GM21528 (cell line): Measurements from ENCODE around the gene ITGA3.

Source experiments
- ATAC-seq: cut with Tn5 transposase; IDR thresholded peaks from one replicate; pipeline ENCODE4 v1.9.1; 2021; ENCODE audit warnings: mild to moderate bottlenecking, moderate library complexity; ENCODE audit not compliant: unreplicated experiment, low FRiP score

Gene ITGA3

DNA sequence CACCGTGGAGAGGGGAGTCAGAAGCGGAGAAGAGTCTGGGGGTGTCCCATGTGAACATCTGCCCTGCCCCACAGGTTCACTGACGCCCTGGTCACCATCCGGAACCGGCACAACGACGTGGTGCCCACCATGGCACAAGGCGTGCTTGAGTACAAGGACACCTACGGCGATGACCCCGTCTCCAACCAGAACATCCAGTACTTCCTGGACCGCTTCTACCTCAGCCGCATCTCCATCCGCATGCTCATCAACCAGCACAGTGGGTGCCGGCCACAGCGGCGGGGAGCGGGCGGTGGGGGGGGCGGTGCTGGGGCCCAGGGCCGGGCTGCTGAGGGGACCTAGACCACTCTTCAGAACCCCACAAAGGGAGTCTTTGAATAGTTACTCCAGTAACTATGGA lies 49.9 kb downstream of the ITGA3 start:
- ATAC-seq = no peak

DNA sequence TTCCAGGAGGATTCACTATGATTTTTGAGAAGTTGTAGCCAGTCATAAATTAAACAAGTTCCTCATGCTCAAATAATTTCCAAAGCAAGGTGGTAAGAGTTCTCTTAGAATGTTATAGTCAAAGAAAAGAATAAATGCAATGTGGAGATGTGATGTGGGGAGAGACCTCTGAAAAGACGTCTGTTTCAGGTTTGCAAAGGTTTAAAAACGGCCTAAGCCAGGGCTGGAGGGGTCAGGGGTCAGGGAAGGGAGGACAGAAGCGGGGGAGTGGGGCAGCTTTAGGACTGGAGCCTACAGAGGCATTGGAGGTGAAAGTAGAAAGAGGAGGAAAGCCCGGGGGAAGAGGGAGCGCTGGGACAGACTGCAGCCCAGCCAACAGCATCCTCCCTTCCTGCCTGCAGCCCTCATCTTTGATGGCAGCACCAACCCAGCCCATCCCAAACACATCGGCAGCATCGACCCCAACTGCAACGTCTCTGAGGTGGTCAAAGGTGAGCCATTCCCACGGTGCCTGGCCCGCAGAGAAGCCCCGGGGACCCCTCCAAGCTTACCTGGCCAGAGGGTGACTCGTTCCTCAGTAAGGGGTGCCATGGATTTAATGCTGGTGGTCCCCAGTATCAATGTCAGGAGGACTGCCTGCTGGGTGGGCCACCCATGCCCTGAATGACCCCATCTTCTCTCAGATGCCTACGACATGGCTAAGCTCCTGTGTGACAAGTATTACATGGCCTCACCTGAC lies 50.7 kb downstream of the ITGA3 start:
- ATAC-seq = no peak

DNA sequence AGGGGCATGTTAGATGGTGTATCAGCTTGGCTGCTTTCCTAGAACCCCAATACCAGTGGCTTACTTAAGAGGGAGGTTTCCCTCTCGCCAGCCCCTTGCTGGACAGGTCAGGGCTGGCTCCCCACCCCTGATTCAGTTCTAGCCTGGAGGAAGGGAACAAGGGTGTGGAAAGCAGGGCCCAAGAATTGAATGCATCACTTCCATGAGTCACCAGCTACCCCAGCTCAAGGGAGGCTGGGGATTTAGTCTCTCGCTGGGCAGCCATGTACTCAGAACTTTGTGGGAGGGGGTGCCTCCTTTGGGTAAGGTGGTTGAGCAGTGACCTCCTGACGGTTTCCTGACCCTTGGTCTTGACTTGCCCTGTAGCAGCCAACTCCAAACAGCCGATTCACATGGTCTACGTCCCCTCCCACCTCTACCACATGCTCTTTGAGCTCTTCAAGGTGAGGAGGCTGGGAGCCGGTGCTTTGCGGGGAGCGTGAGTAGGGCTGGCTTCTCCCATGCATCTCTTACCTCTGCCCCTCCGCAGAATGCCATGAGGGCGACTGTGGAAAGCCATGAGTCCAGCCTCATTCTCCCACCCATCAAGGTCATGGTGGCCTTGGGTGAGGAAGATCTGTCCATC lies 52.0 kb downstream of the ITGA3 start:
- no peak for ATAC-seq

DNA sequence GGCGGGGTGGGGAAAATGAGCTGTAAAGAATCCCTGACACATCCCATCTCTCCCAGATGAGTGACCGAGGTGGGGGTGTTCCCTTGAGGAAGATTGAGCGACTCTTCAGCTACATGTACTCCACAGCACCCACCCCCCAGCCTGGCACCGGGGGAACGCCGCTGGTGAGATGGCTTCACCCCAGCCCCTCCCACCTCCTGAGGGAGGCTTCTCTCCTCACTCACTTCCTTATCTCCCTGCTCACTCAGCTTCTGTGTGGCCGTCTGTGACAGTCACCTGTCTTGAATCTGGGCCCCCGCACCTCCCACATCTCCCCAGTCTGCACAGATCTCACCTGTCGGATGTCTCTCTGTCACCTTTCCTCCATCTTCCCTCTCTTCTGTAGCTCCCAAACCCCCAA lies 52.6 kb downstream of the ITGA3 start:
- ATAC-seq = no peak

DNA sequence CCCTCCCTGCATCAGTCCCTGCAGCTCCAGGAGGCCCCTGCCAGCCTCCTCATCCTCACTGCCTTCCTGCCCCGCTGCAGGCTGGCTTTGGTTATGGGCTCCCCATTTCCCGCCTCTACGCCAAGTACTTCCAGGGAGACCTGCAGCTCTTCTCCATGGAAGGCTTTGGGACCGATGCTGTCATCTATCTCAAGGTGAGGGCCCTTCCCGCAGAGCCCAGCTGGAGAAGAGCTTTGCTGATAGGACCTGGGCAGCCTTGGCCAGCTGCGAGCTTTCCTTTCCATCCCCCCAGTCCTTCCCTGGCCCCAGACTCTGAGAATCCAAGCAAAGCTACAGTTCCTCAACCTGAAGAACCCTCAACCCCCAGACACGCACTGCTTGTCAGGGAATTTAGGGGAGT lies 53.3 kb downstream of the ITGA3 start:
- no peak for ATAC-seq

DNA sequence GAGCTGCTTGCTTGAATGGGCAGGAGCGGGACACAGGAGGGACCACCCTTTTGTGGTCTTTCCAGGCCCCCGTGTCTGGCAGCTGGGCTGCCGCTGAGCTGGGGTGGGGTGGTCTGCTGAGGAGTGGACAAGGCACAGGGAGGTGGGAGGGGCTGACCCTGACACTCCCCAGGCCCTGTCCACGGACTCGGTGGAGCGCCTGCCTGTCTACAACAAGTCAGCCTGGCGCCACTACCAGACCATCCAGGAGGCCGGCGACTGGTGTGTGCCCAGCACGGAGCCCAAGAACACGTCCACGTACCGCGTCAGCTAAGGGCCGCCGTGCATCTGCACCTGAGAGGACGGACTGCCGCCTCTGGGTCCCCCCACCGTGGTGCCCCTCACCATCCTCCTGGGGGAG lies 53.9 kb downstream of the ITGA3 start:
- ATAC-seq = no peak

DNA sequence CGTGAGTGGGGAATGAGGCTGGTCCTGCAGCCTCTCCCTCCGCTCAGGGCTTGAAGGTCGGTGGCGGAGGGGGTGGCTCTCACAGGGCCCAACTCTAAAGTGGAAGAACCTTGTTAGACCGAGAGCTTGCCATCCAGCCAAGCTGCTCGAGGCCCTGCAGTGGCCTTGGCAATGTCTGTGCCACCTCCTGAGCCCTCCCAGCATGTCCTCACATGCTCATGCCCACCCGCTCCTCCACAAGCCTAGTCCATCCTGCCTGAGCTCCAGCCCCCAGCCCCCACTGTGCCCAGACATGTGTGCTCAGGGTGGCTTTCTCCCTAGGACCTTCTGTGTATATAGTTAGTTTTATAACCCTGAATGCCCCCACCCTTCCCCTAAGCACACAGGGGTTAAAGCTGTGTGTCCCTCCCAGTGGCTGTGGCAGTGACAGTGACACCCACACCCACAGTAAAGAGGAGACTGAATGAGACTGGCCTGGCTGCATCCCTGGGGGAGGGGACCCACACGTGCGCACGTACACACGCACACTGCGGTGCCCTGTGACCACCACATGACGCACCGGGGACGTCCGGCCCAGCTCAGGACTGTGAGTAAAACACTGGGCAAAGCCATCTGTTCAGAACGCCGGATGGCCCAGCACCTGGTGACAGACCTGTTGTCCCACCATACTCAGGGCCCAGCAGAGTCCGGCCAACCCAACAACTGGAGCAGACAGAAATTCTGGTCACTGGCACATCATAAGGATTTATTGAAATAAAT lies 54.9 kb downstream of the ITGA3 start:
- no peak for ATAC-seq

DNA sequence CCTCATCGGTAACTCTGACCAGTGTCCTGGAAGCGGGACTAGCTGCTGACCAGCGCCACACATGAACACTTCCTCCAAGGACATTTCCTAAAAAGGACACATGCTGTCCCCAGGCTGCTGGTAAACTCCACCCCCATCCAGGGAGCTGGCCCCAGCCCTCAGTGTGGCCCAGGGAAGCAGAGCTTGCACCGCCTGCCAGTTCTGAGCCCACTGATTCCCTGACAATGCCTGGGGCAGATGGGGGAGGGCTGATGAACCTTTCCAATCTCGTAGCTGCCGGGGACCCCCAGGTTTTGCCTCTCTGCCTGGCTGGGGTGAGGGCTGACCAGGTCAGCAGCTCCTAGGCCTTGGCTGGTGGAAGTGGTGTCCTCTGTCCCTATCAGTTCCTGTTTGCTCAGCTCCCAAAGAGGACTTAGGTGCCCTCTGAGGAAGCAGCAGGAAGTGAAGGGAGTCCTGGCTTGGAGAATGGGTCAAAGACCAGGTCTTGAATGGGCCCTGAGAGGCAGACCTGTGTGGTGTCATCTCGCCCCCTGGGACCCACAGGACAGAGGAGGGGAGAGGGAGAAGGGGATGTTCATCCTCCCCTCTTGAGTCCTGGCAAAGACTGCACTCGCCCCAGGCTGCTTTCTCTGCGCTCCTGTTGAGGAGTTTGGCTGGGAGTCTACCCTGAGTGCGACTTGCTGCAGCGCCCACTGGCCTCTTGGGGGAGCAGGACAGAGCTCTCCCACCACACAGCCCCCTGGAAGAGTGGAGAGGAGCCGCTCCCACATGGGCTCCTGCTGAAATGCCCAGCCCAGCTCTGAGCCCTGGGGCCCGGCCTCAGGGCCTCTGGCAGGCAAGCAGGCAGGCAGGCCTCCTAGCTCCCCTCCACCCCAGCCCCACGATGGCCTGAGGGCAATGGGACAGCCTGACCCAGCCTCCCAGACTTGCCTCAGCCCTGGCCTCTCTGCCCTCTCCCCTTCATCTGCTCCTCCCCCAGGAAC lies 56.1 kb downstream of the ITGA3 start:
- ATAC-seq = no peak

DNA sequence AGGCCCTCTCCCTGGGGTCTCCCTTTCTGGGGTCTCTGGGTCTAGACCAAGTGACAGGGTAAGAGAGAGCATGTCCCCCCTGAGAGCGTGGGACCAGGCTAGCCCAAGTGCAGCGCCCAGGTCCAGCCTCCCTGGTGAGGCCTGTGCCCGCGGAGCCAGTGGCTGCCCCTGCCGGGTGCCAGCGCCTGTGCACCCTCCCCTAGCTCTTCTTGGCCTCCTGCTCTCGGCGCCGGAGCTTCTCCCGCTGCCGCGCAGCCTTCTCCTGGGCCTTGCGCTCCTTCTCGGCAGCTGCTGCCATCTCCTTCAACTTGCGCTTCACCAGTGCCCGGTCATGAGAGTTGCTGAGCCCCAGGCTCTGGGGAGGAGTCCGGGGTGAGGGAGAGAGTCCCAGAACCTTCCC lies 56.8 kb downstream of the ITGA3 start:
- no peak for ATAC-seq

DNA sequence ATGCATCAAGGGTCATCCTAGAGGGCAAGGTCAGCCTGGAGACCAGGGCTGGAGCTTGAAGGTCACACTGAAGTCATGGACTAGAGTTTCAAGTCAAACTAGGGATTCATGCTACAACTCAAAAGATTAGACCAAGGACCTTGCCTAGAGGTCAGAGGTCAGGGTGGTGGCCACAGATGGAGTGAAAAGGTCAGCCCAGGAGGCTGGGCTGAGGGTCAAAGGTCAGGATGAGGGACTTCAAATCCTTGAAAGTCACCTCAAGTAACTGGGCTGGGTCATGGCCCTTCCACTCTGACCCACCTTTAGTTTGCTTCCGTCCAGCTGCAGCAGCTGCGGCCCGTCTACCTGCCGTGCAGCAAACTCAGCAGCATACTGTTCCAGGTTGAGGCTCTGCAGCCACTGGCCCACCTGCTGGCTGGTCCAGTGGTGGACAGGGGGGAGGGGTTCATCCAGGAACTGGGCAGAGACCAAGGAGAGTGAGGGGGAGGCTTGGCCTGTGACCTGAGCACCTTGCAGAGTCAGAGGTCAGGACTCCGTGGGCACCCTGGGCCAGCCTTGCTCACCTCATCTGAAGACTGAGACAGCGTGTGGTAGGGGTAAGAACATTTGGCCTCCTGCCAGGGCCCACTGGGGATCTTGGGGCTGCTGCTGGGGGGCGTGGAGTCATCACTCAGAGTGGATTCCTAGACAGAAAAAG lies 57.9 kb downstream of the ITGA3 start:
- ATAC-seq = no peak

DNA sequence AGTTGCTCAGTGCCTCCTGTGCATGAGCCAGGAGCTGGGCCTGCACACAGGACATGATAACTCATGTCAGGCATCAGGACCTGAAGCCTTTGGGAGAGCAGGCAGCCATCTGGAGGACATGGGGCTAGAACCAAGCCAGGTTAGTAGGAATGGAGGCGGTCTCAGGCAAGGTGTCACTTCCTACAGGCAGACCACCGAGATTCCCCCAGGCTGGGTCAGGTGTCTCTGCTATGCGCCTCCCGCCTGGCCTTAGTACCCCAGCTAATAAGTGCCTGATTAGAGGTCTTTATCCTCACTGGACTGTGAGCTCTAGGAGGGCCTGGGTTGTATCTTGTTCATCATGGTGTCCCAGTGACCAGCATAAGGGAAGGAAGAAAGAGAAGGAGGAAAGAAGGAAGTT lies 58.5 kb downstream of the ITGA3 start:
- no peak for ATAC-seq

DNA sequence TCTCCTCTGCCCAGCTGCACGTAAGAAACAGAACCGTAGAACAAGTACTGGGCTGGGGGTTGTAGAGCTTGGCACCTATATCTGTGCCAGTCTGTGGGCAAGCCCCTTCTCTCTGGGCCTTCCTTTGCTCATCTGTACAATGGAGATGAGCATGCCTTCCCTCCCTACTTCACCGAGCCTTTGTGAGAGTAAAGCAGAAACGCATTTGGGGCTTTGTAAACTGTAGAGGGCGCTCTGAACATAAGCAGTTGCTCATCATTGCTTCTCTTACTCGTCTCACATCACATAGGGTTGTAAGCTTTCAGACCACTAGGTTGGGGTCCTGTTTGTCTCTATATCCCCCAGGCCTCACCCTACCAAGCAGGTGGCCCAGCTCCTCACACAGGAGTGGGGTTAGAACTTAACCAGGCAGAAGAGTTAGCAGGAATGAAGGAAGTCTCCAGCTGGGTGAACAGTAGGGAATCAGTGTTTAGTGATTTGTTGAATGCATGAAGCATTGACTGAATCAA lies 59.0 kb downstream of the ITGA3 start:
- no peak for ATAC-seq

DNA sequence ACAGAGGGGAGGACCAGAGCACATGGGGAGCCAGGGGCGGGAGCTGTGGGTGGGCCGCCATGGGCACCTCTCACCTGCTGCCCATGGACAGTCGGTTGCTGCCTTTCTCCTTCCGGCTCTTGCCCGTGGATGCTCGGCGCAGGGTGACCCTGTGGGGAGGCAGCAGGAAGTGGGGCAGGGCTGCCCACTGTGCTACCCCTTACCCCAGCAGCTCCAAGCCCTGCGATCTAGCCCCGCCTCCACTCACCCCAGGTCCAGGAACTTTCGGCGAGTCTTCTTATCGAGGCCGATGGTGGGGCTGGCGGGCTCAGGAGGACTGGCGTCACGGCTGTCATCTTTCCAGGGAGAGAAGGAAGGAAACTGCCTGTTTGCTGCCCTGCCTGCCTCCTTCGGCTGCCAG lies 59.8 kb downstream of the ITGA3 start:
- no peak for ATAC-seq

DNA sequence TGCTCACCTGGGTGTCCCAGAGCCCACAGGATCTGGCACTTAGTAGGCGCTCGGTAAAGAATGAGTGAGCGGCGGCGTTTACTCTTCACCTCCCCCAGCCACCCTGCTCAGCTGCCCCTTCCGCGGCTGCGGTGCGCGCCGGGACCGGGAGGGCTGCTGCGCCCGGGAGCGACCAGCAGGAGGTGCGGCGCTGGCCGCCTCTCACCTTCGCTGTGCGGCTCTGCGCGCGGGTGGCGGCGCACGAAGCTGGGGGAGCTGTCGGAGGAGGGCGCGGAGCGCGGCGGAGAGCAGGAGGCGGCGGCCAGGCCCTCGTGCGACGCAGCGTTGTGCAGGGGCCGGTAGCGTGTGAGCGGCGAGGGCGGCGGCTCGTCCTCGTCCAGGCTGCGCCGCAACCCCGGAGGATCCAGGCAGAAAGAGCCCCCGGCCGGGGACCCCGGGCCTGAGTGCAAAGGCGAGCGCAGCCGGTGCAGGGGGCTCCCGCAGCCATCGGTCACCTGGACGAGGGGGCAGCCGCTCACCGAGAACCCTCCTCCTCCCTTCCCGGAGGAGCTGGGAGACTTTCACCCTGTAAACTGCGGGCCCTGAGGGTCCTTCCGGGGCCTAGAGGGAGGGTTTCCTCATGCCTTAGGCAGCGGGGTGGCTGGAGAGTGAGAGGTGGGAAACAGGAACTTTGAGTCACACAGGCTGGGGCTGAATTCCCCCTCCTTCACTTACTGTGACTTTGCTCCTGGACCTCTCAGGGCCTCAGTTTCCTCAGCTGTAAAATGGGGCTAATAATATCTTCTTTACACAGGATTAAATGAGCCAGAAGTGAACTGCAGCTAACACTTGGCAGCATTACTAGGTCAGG lies 61.5 kb downstream of the ITGA3 start:
- ATAC-seq = no peak

DNA sequence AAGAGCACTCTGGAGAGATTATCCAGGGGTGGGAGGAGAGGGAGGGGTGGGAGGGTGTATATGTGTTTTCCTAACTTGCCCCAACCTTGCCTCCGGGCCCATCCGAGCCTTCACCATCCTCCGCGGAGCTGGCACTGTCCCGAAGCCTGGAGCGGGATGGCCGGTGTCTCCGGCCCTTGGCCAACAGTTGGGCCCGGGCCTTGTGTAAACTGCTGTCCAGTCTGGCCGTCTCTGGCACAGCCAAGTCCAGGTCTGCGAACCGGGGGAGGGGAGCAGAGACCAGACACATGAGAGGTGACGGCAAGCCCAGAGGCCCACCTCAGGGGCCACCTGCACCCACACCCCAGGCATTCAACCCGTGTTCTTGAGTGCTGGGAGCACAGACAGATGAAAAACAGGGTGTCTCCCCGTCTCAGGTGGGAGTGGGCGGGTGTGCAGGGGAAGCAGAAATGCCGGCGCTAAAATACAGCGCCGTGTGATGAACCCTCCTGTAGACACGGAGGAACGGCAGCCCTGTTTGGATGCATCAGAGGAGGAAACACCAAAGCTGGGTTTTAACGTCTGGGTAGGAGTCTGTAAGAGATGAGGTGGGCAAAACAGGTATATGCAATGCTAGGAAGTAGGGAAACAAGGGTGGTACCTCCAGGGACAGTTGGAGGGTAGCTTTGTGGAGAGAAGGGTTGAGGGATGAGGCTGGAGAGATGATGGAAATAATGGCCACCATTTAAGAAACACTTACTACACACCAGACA lies 62.3 kb downstream of the ITGA3 start:
- no peak for ATAC-seq

DNA sequence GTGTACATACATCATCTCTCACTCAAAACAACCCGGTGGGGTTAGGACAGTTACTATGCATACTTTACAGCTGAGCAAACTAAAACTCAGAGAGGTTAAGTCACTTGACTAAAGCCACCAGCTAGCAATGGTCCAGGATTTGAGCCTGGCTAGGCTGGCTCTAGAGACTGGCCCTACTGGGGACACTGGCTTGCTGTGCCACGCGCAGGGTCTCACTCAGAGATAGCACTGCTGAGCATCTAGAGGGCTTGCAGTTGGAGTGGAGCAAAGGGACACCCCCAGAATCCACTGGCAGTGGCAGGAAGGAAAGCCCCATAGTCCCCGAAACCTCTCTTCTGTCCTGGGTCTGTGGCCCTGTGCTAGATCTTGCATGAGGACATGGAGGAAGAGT lies 62.9 kb downstream of the ITGA3 start:
- ATAC-seq = no peak

DNA sequence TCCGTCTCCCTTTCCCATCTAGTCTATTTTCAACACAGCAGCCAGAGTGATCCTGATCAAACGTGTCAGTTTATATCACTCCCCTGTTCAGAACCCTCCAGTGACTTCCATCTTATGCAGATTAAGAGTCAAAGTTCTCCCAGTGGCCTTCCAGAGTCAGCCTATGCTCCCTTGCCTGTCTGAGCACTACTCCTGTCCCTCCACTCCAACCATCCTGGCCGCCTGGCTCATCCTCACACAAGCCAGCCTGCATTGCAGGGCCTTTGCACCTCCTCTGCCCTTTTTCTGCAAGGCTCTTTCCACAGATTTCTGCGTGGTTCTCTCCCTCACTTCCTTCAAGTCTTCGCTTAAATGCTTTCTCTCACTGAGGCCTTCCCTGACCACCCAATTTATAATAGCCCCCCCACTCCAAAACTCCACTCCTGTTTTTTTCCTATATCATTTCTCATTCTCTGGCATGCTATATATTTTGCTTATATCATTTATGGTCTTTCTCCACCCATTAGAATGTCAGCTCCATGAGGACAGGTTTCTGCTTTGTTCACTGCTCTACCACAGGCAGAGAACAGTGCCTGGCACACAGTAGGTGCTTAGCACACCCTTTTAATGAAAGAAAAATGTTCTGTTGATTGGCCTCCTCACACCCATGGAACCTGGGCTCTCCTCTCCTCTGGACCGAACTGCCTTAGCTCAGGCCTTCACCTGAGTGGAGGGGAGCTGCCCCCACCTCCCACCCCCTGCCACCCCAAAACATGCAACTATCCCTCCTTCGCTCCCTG lies 64.8 kb downstream of the ITGA3 start:
- ATAC-seq = no peak
